Karpas-422 (cell line): ENCODE measurements around the gene SPAG16. TPM values are rescaled to one million over a fixed set of nuclear protein-coding genes. Genes with fewer than 3 reads are reported as not detected.

Source experiments
- DNase-seq: peaks from one replicate; pipeline ENCODE4 v3.0.0-alpha.2; 2015
- H2AFZ ChIP-seq: fragments of 200-600 bp; sonication (generic); 2 replicates; pipeline ENCODE4 v1.6.1; 2014; ENCODE audit warnings: antibody characterized with exemption, low read length, mixed read lengths
- H3K27ac ChIP-seq: fragments of 200-600 bp; sonication (generic); 2 replicates; pipeline ENCODE4 v1.5.1; 2014; ENCODE audit warnings: mild to moderate bottlenecking, low read length, moderate library complexity
- H3K27me3 ChIP-seq: fragments of 200-600 bp; sonication (generic); 2 replicates; pipeline ENCODE4 v1.6.1; 2014; ENCODE audit warnings: low read length, mixed read lengths
- H3K36me3 ChIP-seq: fragments of 200-600 bp; sonication (generic); 2 replicates; pipeline ENCODE4 v1.6.1; 2014; ENCODE audit warnings: low read length, mixed read lengths; ENCODE audit not compliant: insufficient read depth
- H3K4me1 ChIP-seq: fragments of 200-600 bp; sonication (generic); 2 replicates; pipeline ENCODE4 v1.6.1; 2014; ENCODE audit warnings: mild to moderate bottlenecking, low read length, mixed read lengths
- H3K4me2 ChIP-seq: fragments of 200-600 bp; sonication (generic); 2 replicates; pipeline ENCODE4 v1.6.1; 2014; ENCODE audit warnings: low read length, low read depth, mild to moderate bottlenecking; ENCODE audit not compliant: poor library complexity, severe bottlenecking
- H3K4me3 ChIP-seq: fragments of 200-600 bp; sonication (generic); 2 replicates; pipeline ENCODE4 v1.5.1; 2014; ENCODE audit warnings: mild to moderate bottlenecking, antibody characterized with exemption, low read length, mixed read lengths
- H3K79me2 ChIP-seq: fragments of 200-600 bp; sonication (generic); 2 replicates; pipeline ENCODE4 v1.6.1; 2014; ENCODE audit warnings: mild to moderate bottlenecking, low read length, mixed read lengths
- H3K9ac ChIP-seq: fragments of 200-600 bp; sonication (generic); 2 replicates; pipeline ENCODE4 v1.6.0; 2014; ENCODE audit warnings: low read length
- H3K9me2 ChIP-seq: fragments of 200-600 bp; sonication (generic), shearing (Covaris generic); replicated peaks from 2 replicates; pipeline ENCODE4 v1.6.0; 2014; ENCODE audit warnings: mild to moderate bottlenecking, low read length, moderate library complexity; ENCODE audit not compliant: insufficient read depth
- H3K9me3 ChIP-seq: fragments of 300-700, 200-600 bp; sonication (generic); 2 replicates; pipeline ENCODE4 v1.6.1; 2014; ENCODE audit warnings: low read length, mixed read lengths
- H4K20me1 ChIP-seq: fragments of 200-600 bp; sonication (generic); 2 replicates; pipeline ENCODE4 v1.6.1; 2014; ENCODE audit warnings: mild to moderate bottlenecking, antibody characterized with exemption, low read length, low read depth; ENCODE audit not compliant: insufficient read depth
- total RNA-seq: library from RNA; depleted of rRNA; stranded (reverse); fragments of >200 nt; shearing (Covaris generic); gene quantifications from 2 replicates; pipeline ENCODE4 v1.2.3, GENCODE V29; 2014; ENCODE audit warnings: low replicate concordance

The SPAG16 gene
- total RNA-seq, 1 experiment from 2014 or later = 67.8 TPM

GRCh38 chr2:214277880-214278279 lies 993.6 kb downstream of the SPAG16 start:
- Histone ChIP-seq H3K27me3 (no peaks in the 10 kb centered on the region), H3K4me1 (no peaks in the 10 kb centered on the region), H3K4me2 (no peak overlapping the region), H2AFZ (no peak overlapping the region), H3K9ac (no peak overlapping the region), H3K4me3 (no peak overlapping the region), H3K79me2 (no peaks in the 10 kb centered on the region), H3K36me3 (no peaks in the 10 kb centered on the region), H3K9me2 (no peaks in the 10 kb centered on the region), H3K27ac (no peak overlapping the region), H4K20me1 (no peaks in the 10 kb centered on the region), H3K9me3 (peaks cover 10% of the 10 kb centered on the region; the same call in 1 of the 2 replicates)
- no peak for DNase-seq

GRCh38 chr2:214286011-214286410 lies 1001.7 kb downstream of the SPAG16 start:
- Histone ChIP-seq H3K9me2 (no peaks in the 10 kb centered on the region), H3K36me3 (no peaks in the 10 kb centered on the region)
- no peak for DNase-seq

GRCh38 chr2:214293593-214293992 lies 1009.3 kb downstream of the SPAG16 start:
- H3K4me1 ChIP-seq = no peaks in the 10 kb centered on the region
- no peaks in the 10 kb centered on the region for H3K36me3 ChIP-seq
- no peaks in the 10 kb centered on the region for H3K9me2 ChIP-seq
- H3K4me3 ChIP-seq = no peak overlapping the region
- H2AFZ ChIP-seq = no peak overlapping the region
- H3K4me2 ChIP-seq = no peak overlapping the region
- no peak overlapping the region for H3K27ac ChIP-seq
- no peak overlapping the region for H3K9ac ChIP-seq
- DNase-seq = no peak
- no peaks in the 10 kb centered on the region for H4K20me1 ChIP-seq
- peaks cover 27% of the 10 kb centered on the region for H3K9me3 ChIP-seq
- H3K27me3 ChIP-seq = no peaks in the 10 kb centered on the region
- no peaks in the 10 kb centered on the region for H3K79me2 ChIP-seq

More at GRCh38 chr2:214286011-214286410, 1001.7 kb downstream of the SPAG16 start:
- Histone ChIP-seq H3K4me3 (no peak overlapping the region), H2AFZ (no peak overlapping the region), H3K79me2 (no peaks in the 10 kb centered on the region), H3K4me1 (no peaks in the 10 kb centered on the region), H3K27ac (no peak overlapping the region), H3K27me3 (no peaks in the 10 kb centered on the region), H3K4me2 (no peak overlapping the region), H4K20me1 (no peaks in the 10 kb centered on the region), H3K9ac (no peak overlapping the region), H3K9me3 (peaks cover 6% of the 10 kb centered on the region; the same call in 1 of the 2 replicates)

GRCh38 chr2:214294426-214294825 lies 1010.2 kb downstream of the SPAG16 start:
- Histone ChIP-seq H3K4me1 (no peaks in the 10 kb centered on the region), H3K9me2 (no peaks in the 10 kb centered on the region), H4K20me1 (no peaks in the 10 kb centered on the region), H3K36me3 (no peaks in the 10 kb centered on the region), H3K4me3 (no peak overlapping the region), H2AFZ (no peak overlapping the region), H3K27me3 (no peaks in the 10 kb centered on the region), H3K4me2 (no peak overlapping the region), H3K9ac (no peak overlapping the region), H3K9me3 (peaks cover 28% of the 10 kb centered on the region), H3K79me2 (no peaks in the 10 kb centered on the region), H3K27ac (no peak overlapping the region)
- no peak for DNase-seq

- no peak overlapping the region for H3K4me3 ChIP-seq
- DNase-seq = no peak
- H2AFZ ChIP-seq = no peak overlapping the region
- no peaks in the 10 kb centered on the region for H4K20me1 ChIP-seq
- H3K4me2 ChIP-seq = no peak overlapping the region
- no peaks in the 10 kb centered on the region for H3K36me3 ChIP-seq
- no peaks in the 10 kb centered on the region for H3K4me1 ChIP-seq
- no peaks in the 10 kb centered on the region for H3K79me2 ChIP-seq
- peaks cover 25% of the 10 kb centered on the region for H3K9me3 ChIP-seq
- no peaks in the 10 kb centered on the region for H3K27me3 ChIP-seq
- no peak overlapping the region for H3K27ac ChIP-seq
- no peaks in the 10 kb centered on the region for H3K9me2 ChIP-seq
- no peak overlapping the region for H3K9ac ChIP-seq
Observed at GRCh38 chr2:214297423-214297822, 1013.2 kb downstream of the SPAG16 start.

GRCh38 chr2:214310319-214310718 lies 1026.1 kb downstream of the SPAG16 start:
- Histone ChIP-seq H3K4me1 (no peaks in the 10 kb centered on the region), H3K9me3 (peaks cover 31% of the 10 kb centered on the region), H2AFZ (no peak overlapping the region), H3K4me2 (no peak overlapping the region), H3K27ac (no peak overlapping the region), H3K36me3 (no peaks in the 10 kb centered on the region), H3K9me2 (no peaks in the 10 kb centered on the region), H3K79me2 (no peaks in the 10 kb centered on the region), H3K27me3 (no peaks in the 10 kb centered on the region), H3K9ac (no peak overlapping the region), H3K4me3 (no peak overlapping the region), H4K20me1 (no peaks in the 10 kb centered on the region)
- no peak for DNase-seq

GRCh38 chr2:214311031-214311533 lies 1026.8 kb downstream of the SPAG16 start:
- Histone ChIP-seq H3K9ac (no peak overlapping the region), H3K4me1 (no peaks in the 10 kb centered on the region), H3K27me3 (no peaks in the 10 kb centered on the region), H3K4me3 (no peak overlapping the region), H3K9me3 (peaks cover 31% of the 10 kb centered on the region), H3K4me2 (no peak overlapping the region), H4K20me1 (no peaks in the 10 kb centered on the region), H2AFZ (no peak overlapping the region), H3K9me2 (no peaks in the 10 kb centered on the region), H3K27ac (no peak overlapping the region), H3K36me3 (no peaks in the 10 kb centered on the region), H3K79me2 (no peaks in the 10 kb centered on the region)
- no peak for DNase-seq

GRCh38 chr2:214311931-214312749 lies 1027.9 kb downstream of the SPAG16 start:
- no peak overlapping the region for H3K9ac ChIP-seq
- H3K4me1 ChIP-seq = no peaks in the 10 kb centered on the region
- H3K36me3 ChIP-seq = no peaks in the 10 kb centered on the region
- H3K9me2 ChIP-seq = no peaks in the 10 kb centered on the region
- H4K20me1 ChIP-seq = no peaks in the 10 kb centered on the region
- no peak for DNase-seq
- no peaks in the 10 kb centered on the region for H3K79me2 ChIP-seq
- H3K4me3 ChIP-seq = no peak overlapping the region
- H3K27me3 ChIP-seq = no peaks in the 10 kb centered on the region
- H2AFZ ChIP-seq = no peak overlapping the region
- H3K4me2 ChIP-seq = no peak overlapping the region
- no peak overlapping the region for H3K27ac ChIP-seq
- peaks cover 31% of the 10 kb centered on the region for H3K9me3 ChIP-seq
